ENCODE data around the gene DLG2.

Gene DLG2

GRCh38 chr11:84524422-84525051, 1102.6 kb downstream of the DLG2 start:
- TF ChIP-seq CTCF (IDR thresholded peaks at IDR 0.05; ENCODE audit: borderline replicate concordance, insufficient read depth, low read depth, low read length) = peak; percentile 13; the same call in 1 of the 2 replicates
- no peak overlapping the region for H3K4me3 ChIP-seq (ENCODE audit: low read depth, low read length)

GRCh38 chr11:84522331-84522730, 1104.8 kb downstream of the DLG2 start:
- no peak for TF ChIP-seq CTCF (IDR thresholded peaks at IDR 0.05; ENCODE audit: borderline replicate concordance, insufficient read depth, low read depth, low read length)
- H3K4me3 ChIP-seq (ENCODE audit: low read depth, low read length) = no peak overlapping the region

- TF ChIP-seq CTCF (IDR thresholded peaks at IDR 0.05; ENCODE audit: borderline replicate concordance, insufficient read depth, low read depth, low read length) = no peak
- H3K4me3 ChIP-seq (ENCODE audit: low read depth, low read length) = no peak overlapping the region
Measured at GRCh38 chr11:84518631-84519183, 1108.4 kb downstream of the DLG2 start.

- TF ChIP-seq CTCF (IDR thresholded peaks at IDR 0.05; ENCODE audit: borderline replicate concordance, insufficient read depth, low read depth, low read length) = no peak
Measured at GRCh38 chr11:84514436-84514835, 1112.7 kb downstream of the DLG2 start.

GRCh38 chr11:84503503-84503902, 1123.6 kb downstream of the DLG2 start:
- no peak overlapping the region for H3K4me3 ChIP-seq (ENCODE audit: low read depth, low read length)
- TF ChIP-seq CTCF (IDR thresholded peaks at IDR 0.05; ENCODE audit: borderline replicate concordance, insufficient read depth, low read depth, low read length) = no peak

More at GRCh38 chr11:84514436-84514835, 1112.7 kb downstream of the DLG2 start:
- H3K4me3 ChIP-seq (ENCODE audit: low read depth, low read length) = no peak overlapping the region

- no peak for TF ChIP-seq CTCF (IDR thresholded peaks at IDR 0.05; ENCODE audit: borderline replicate concordance, insufficient read depth, low read depth, low read length)
- no peak overlapping the region for H3K4me3 ChIP-seq (ENCODE audit: low read depth, low read length)
Measured at GRCh38 chr11:84501750-84502149, 1125.4 kb downstream of the DLG2 start.

- TF ChIP-seq CTCF (IDR thresholded peaks at IDR 0.05; ENCODE audit: borderline replicate concordance, insufficient read depth, low read depth, low read length) = no peak
- H3K4me3 ChIP-seq (ENCODE audit: low read depth, low read length) = no peak overlapping the region
Measured at GRCh38 chr11:84497981-84498411, 1129.1 kb downstream of the DLG2 start.

All from GM12875 (cell line).